Measurements from ENCODE around the gene GPR156. TPM values are rescaled to one million over a fixed set of nuclear protein-coding genes. Genes with fewer than 3 reads are reported as not detected.

GPR156 gene
- total and polyA plus RNA-seq, 2 of the 4 experiments (the other 2 are of a cell fraction), result 0.09 to 0.18 TPM

- BruUV-seq (replicated peaks), result no TSS peak
- in situ Hi-C loops (cut with MboI; ENCODE audit: low sequenced_read_pairs) (no loop called here), intact Hi-C loops (cut with micrococcal nuclease) (no loop called here), dilution Hi-C loops (cut with HindIII; ENCODE audit: low sequenced_read_pairs, unreplicated experiment) (no loop called here)
- peak overlapping the region; percentile 39; the same call in 1 of the 2 replicates for H2BK120ac ChIP-seq (ENCODE audit: low read depth, low read length)
- no peak overlapping the region for H4K5ac ChIP-seq (ENCODE audit: low read depth, low read length)
- peaks cover 8% of the 10 kb centered on the region; the same call in 1 of the 2 replicates for H3K4me1 ChIP-seq (ENCODE audit: control insufficient read depth, insufficient read depth, low read length)
- 0 out of 2 replicates have a peak overlapping the region, but pooled peaks have one; percentile 78 for H3K14ac ChIP-seq (replicated peaks; ENCODE audit: low read depth, low read length)
- peaks cover 7% of the 10 kb centered on the region for H3K9me1 ChIP-seq (ENCODE audit: insufficient read depth, low read length)
- H2AFZ ChIP-seq (replicated peaks; ENCODE audit: low read length, poor library complexity), result peak overlapping the region; percentile 73
- no peak overlapping the region for H3K9ac ChIP-seq (ENCODE audit: low read depth, low read length)
- H4K20me1 ChIP-seq (ENCODE audit: insufficient read depth, low read length), result no peaks in the 10 kb centered on the region
- H2BK15ac ChIP-seq (ENCODE audit: low read depth, low read length), result no peak overlapping the region
- H3K79me1 ChIP-seq (ENCODE audit: low read depth in 1 of 2, low read length in 2 of 2), result no peaks in the 10 kb centered on the region
- H3K4me3 ChIP-seq (ENCODE audit: insufficient read depth, low read depth, low read length), result no peak overlapping the region
- H3K23ac ChIP-seq (ENCODE audit: low read depth, low read length), result no peak overlapping the region; the same call in 1 of the 2 replicates
- peak overlapping the region; percentile 58; the same call in 1 of the 2 replicates for H3K4ac ChIP-seq (ENCODE audit: low read depth, low read length)
- DNase-seq (peak; percentile 61), ATAC-seq (ENCODE audit: low read depth) (peak; percentile 84)
- no peak overlapping the region for H3K56ac ChIP-seq (ENCODE audit: extremely low read depth, insufficient read depth, low read length)
- peak overlapping the region; percentile 54 for H2BK5ac ChIP-seq (ENCODE audit: low read depth, low read length, poor library complexity, severe bottlenecking)
- H3K27ac ChIP-seq (ENCODE audit: insufficient read depth, low read length), result no peak overlapping the region
- H2BK20ac ChIP-seq (ENCODE audit: low read depth, low read length), result peak overlapping the region; percentile 81
- no peak overlapping the region; a peak in 1 of 4 replicates for H4K8ac ChIP-seq (ENCODE audit: low read depth in 2 of 2, low read length in 2 of 2)
- H4K91ac ChIP-seq (ENCODE audit: insufficient read depth, low read depth, low read length), result peak overlapping the region; percentile 49; the same call in 1 of the 2 replicates
- no peak overlapping the region for H2AK9ac ChIP-seq (replicated peaks; ENCODE audit: low read depth, low read length, poor library complexity)
- H3K36me3 ChIP-seq (ENCODE audit: control insufficient read depth, insufficient read depth, low read length), result no peaks in the 10 kb centered on the region
- TF ChIP-seq SMC3 (IDR thresholded peaks at IDR 0.05; ENCODE audit: low read depth, low read length) (no peak), RAD21 (IDR thresholded peaks at IDR 0.05; ENCODE audit: low read length) (no peak), FOS (IDR thresholded peaks at IDR 0.05; ENCODE audit: low read depth, low read length) (no peak), NFE2L2 (IDR thresholded peaks at IDR 0.05; ENCODE audit: low read depth, low read length) (no peak), RCOR1 (IDR thresholded peaks at IDR 0.05; ENCODE audit: insufficient replicate concordance, low read length) (no peak), POLR2A (IDR thresholded peaks at IDR 0.05; ENCODE audit: low read depth, low read length) (no peak), CEBPB (IDR thresholded peaks at IDR 0.05; ENCODE audit: low read depth, low read length) (no peak)
- POLR2A ChIA-PET (ENCODE audit: unreplicated experiment), result no interaction called here
- CTCF ChIA-PET, result interaction anchor here (1.0 to 1.2 kb wide), 2 partner anchors 9 to 11 kb away, joined by 3 to 5 read pairs; no protein-coding TSS in a partner anchor
- H3K9me3 ChIP-seq (ENCODE audit: control insufficient read depth, insufficient read depth, low read length), result no peaks in the 10 kb centered on the region
- H3K27me3 ChIP-seq (ENCODE audit: control insufficient read depth, insufficient read depth, low read length), result no peaks in the 10 kb centered on the region
- H3K18ac ChIP-seq (ENCODE audit: low read depth, low read length), result no peak overlapping the region
- H2AK5ac ChIP-seq (ENCODE audit: low read depth, low read length), result no peak overlapping the region
- WGBS, 2 experiments (ENCODE audit: extremely low coverage in 2 of 2, insufficient read length in 1 of 2), result no CpG with 5 or more reads among the region's 1 CpG
- peak overlapping the region; percentile 30; the same call in 1 of the 2 replicates for H3K4me2 ChIP-seq (ENCODE audit: low read depth, low read length)
These were observed 92.9 kb downstream of the GPR156 start for GRCh38 chr3:120192159-120192558.
